Renal cortical epithelial cell (primary cell): ENCODE data around the gene HS2ST1. TPM values are rescaled to one million over a fixed set of nuclear protein-coding genes. Genes with fewer than 3 reads are reported as not detected.
"Not testable (repeated sequence)": the region's sequence is repeated elsewhere in the genome, so short reads cannot be mapped to it uniquely, and the experiment has no call there.

Experiments used
- DNase-seq: peaks from one replicate; pipeline ENCODE4 v3.0.0-alpha.2; 2011; ENCODE audit warnings: low read depth
- total RNA-seq: library from RNA; depleted of rRNA; stranded (reverse); fragments of >200 nt; gene quantifications from 2 replicates; pipeline ENCODE4 v1.2.3, GENCODE V29; 2014

HS2ST1 gene
- total RNA-seq, 1 donor from 2014 or later = 27.7 TPM

DNA sequence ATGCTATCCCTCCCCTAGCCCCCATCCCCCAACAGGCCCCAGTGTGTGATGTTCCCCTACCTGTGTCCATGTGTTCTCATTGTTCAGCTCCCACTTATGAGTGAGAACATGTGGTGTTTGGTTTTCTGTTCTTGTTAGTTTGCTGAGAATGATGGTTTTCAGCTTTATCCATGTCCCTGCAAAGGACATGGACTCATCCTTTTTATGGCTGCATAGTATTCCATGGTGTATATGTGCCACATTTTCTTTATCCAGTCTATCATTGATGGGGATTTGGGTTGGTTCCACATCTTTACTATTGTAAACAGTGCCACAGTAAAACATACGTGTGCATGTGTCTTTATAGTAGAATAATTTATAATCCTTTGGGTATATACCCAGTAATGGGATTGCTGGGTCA is 152.3 kb downstream of the HS2ST1 start:
- not testable (repeated sequence) for DNase-seq

DNA sequence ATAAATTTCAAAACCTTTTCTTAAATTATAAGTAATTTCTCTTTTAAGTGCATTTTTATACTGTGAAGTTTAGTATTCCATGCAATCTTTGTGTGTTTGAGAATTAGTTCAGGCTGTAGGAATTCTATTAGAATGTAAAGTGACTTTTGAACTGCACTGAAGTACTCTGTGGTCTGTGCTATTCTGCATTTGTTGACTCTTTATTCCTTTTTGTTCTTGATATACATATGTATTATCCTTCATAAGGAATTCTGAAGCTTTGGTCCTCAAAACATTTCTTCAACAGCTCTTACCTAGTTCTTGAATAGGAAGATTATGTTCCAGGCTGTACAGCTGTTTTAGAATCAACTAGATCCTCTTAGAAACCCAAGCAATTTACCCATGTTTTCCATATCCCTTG is 158.0 kb downstream of the HS2ST1 start:
- no peak for DNase-seq

- DNase-seq = no peak
These were observed 158.5 kb downstream of the HS2ST1 start for GRCh38 chr1:87072904-87073303.

- no peak for DNase-seq
These were observed 159.8 kb downstream of the HS2ST1 start for GRCh38 chr1:87074001-87074795.

DNA sequence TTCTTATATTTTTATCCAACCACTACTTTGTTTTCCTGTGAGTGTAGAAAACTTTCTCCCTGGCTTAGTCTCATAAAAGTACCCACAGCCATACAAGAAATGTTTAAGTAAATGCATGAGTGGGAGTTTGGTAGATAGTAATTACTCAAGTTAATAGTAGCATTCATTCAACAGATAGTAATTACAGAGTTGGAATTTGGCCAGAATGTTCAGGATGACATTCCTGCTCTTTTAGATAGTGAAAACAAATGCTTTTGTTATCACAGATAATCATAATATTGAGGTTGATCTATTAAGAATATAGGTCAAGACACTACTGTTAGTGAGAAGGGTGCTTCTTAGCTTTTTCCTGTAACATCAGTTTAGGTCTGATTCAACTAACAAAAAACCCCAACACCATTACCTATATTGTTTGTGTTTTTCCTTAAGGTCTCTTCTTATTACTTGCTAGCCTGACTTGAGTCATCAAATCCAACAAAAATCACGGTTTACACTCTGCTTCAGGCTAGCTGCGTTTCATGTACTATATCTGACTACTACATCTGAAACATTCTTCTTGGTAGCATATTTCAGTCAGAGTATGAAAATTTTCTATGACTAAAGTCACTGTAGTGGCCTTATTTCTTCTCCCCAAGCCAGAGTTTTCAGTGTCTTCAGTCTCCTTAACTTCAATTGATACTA is 163.7 kb downstream of the HS2ST1 start:
- no peak for DNase-seq

DNA sequence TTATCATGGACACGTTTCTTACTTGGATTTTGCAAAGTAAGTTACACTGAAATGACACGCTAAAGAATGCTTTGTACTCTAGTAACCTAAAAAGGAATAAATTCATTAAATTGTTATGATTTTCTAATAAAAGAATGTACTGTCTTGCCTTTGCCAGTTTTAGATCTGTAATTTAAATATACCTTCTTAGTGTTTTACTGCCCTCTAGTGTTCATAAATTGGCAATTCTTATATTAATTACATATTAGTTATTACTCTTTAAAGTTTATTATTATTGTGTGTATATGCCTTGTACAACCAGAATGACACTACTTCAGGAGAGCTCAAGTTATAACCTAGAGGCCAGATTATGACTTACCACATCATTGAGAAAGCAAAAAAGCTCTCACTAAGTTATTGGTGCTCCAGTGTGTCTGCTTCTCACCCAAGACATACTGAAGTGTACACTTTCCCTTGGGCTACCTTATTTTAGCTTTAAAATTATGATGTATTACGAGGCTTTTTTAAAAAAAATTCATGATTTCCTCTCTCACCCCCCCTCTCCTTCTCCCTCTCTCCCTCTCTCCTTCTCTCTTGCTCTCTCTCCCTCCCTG is 169.9 kb downstream of the HS2ST1 start:
- DNase-seq = peak; percentile 48

DNA sequence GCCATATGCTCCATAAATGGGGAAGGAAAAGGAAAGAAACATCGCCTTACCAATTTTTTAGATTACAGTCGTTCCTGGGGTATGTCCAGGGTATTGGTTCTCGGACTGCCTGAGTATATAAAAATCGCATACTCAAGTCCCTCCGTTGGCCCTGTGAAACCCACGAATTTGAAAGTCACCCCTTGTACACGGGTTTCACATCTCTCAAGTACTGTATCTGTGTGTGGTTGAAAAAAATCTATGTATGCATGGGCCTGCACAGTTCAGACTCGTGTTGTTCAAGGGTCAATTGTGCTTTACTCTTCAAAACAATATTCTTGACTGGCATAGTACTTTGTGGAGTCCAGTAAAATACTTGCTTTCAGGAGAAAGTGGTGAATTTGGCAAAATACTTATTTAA is 171.7 kb downstream of the HS2ST1 start:
- DNase-seq = no peak

DNA sequence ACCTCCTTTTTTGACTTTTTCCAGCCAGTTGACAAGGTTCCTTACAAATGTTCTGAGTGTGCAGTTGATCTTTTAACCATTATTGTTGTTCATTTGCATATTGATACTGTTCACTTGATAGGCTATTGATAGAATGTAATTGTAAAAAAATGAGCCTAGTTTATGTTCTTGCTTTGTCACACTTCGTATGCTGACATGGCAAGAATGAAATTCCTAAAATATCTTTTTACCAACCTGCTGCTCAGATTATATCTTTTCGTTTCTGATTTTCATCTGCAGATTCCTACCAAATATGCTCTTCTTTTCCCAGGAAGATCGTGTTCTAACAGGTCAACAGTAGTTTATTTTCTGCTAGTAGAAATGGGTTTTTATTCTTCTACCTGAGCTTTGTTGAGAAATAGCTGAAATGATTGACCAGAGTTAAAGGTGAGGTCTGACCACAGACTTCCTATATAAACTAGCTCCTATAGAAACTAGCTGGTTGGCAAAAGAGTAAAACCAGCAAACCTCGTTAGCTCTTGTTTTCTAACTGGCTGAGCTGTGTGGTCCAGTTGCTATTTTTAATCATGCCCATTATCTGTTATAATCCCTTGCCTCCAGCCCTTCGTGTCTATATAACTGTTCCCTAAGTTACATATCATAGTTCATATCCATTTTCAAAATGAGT is 174.8 kb downstream of the HS2ST1 start:
- DNase-seq = peak; percentile 9

- DNase-seq = no peak
These were observed 175.4 kb downstream of the HS2ST1 start for GRCh38 chr1:87089823-87090222.

DNA sequence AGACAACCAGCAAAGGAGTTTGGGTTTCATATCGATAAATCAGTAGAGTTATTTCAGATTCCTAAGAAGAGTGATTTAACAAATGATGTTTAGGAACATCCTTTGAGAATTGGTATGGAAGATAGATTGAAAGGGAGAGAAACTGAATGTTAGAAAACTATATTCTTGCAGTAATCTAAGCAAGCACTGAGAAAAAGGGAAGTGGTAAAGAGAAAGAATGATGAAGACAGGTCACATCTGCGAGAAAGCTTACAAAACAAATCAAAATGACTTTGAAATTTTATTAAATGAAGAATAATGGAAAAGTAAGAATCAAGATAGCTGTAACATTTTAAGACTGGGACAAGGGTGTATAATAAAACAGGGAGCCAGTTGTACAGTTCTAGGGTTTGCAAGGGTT is 177.0 kb downstream of the HS2ST1 start:
- no peak for DNase-seq

DNA sequence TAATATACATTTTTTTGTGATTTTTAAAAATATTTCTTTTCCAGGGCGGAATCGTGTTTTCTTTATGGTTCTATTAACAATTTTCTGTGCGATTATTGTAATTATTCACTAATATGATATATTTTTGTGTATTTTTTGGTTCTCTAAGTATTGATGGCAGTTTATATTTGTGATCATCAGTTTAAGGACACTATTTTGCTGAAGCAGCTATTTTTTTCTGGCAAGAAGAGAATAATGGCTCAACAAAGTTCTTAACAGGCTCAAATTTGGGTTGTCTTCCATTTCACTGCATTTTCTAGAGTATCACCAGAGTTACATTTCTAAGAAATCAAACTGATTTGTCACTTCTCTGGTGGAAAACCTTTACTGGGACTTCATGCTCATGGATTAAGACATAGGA is 178.4 kb downstream of the HS2ST1 start:
- no peak for DNase-seq

DNA sequence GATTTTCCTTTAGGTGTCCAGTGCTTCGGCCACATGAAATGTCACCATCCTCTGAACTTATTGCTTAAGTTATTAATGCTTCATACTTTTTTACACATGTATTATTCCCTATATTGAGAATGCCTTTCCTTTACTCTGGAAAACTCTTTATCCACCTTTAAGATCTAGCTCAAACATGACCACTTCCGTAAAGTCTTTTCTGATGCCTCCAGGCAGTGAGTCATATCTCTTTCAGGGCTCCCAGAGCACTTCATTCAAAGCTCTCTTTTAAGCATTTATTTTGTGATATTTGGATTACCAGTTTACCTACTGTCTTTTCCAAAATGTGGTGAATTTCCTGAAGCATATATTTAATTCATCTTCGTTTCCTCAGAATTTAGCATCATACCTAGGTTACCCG is 178.9 kb downstream of the HS2ST1 start:
- DNase-seq = peak; percentile 46

DNA sequence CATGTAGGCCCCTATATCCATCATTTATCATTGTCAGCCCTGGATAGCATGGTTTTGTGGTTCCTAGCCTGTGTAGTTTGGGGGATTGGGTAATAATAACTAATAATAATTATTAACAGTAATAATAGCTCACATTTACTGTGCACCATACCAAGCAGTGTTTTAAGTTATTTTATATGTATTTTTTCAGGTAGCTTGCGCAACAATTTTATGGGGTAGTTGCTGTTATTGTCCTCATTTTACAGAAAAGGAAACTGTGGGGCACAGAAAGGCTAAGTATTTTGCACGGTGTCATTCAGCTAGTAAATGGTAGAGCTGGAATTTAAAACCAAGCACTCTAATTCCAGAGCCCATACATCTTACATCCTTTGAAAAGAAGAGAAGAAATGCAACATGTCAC is 179.8 kb downstream of the HS2ST1 start:
- no peak for DNase-seq

DNA sequence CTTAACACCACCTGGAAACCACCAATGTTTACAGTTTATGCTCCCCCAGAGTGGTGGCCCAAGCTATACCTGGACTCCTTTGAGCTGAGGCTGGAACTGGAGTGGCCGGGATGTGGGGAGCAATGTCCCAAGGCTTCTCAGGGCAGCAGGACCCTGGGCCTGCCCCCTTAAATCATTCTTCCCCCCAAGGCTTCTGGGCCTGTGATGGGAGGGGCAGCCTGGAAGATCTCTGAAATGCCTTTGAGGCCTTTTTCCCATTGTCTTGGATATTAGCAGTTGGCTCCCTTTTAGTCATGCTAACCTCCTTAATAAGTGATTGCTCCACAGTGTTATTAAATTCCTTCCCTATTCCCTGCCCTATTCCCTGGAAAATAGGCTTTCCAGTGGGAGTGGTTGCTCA is 185.8 kb downstream of the HS2ST1 start:
- DNase-seq = no peak

GRCh38 chr1:87103074-87103473 is 188.6 kb downstream of the HS2ST1 start:
- no peak for DNase-seq

GRCh38 chr1:87104140-87104539 is 189.7 kb downstream of the HS2ST1 start:
- DNase-seq = no peak

DNA sequence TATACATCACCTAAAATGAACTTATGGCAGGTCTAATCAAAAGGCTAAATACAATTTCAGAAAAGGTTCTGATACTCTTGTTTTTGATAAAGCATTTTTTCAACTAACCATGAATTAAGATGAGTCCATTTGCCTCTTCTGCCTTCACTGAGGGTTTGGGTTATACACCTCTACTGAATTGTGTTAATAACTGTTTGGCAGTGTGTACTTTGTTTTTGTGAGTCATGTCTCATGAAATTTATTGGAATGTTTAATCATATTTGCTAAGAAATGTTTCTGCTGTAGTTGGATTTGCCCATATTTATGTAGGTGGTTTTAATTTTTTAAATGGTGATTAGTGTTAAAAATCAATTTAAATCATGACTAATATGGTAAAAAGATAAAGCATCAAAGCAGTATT is 190.5 kb downstream of the HS2ST1 start:
- DNase-seq = no peak

DNA sequence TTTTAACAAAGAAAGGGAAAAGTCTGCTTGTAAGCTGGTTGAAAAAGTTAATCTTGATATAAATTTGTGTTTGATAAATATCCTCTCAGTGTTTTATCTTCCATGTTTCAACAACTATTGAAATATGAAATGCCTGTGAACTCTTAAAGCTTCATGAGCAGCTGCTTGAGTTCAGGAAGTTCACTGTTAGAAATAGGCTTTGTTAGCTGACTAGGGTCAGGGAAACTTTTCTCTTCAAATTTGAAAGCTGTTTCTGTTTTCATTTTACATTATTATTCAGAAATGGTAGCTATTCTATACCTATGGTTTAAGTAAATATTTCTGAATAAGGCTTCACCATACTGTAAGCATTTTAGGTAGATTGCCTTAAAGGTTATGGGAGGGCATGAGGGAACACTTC is 191.7 kb downstream of the HS2ST1 start:
- no peak for DNase-seq

DNA sequence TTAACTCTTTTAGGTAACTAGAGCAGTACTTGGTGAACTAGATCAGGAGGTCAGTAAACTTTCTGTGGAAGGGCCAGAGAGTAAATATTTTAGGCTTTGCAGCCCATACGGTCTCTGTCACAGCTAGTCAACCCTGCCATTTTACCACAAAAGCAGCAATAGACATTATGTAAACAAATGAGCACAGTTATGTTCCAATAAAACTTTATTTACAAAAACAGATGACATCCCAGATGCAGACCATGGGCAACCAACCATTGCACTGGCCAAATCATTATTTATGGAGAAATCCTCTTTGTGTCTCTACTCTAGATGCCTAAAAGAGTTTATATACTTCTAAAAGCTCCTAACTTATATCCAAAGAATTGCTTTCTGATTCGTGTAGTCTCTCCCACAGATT is 192.4 kb downstream of the HS2ST1 start:
- DNase-seq = no peak

GRCh38 chr1:87108228-87108627 is 193.8 kb downstream of the HS2ST1 start:
- DNase-seq = no peak

DNA sequence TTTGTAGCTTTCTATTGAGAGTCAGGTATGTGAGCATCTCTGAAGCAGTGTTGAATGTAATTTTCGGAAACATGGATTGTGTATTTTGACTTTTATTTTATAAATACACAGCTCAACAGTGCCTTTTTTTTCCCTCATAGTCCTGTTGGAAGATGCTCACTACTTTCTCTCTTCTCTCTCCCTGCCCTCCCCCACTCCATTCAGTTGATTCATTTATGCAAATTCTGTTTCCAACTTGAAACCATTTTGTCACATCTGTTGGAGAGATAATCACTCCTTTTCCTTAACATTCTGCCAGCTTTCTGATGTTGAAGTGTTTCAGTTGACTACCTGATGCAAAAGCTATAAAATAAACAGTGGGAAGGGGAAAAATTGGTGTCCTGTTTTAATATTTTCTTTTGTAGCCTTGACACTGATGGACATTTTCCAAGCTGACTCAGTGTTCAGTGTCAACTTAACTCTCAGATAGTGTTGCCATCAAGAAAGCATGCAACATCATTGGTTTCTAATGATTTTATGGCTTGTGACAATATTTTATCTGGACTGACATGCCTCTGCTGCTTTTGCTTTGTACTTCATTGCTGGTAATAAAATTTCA is 194.5 kb downstream of the HS2ST1 start:
- DNase-seq = no peak
